NCI-H1417 (cell line): ENCODE results near the gene YTHDF1.
A peak's percentile ranks its signal among the peaks of the same experiment; 100 is the strongest.

Source experiments
- DNase-seq, 3 experiments: peaks; one replicate each; lab custom pipeline; 2025; lab: John Stamatoyannopoulos, UW

The YTHDF1 gene

GRCh38 chr20:63248835-63249591 lies 33.1 kb upstream of the YTHDF1 start:
- DNase-seq = no peak

- no peak for DNase-seq
These were observed 31.8 kb upstream of the YTHDF1 start for GRCh38 chr20:63247671-63248228.

GRCh38 chr20:63246490-63247288 lies 30.8 kb upstream of the YTHDF1 start:
- DNase-seq = peak; percentile 38 to 62 (median 47)

- DNase-seq = no peak
These were observed 28.5 kb upstream of the YTHDF1 start for GRCh38 chr20:63244468-63244867.

- no peak for DNase-seq
These were observed 27.8 kb upstream of the YTHDF1 start for GRCh38 chr20:63243604-63244247.

- no peak for DNase-seq
These were observed 26.8 kb upstream of the YTHDF1 start for GRCh38 chr20:63242736-63243135.

GRCh38 chr20:63241272-63241671 lies 25.3 kb upstream of the YTHDF1 start:
- peak in 1 of 3 experiments; percentile 22 for DNase-seq

GRCh38 chr20:63240004-63240403 lies 24.1 kb upstream of the YTHDF1 start:
- DNase-seq = no peak

- no peak for DNase-seq
These were observed 23.5 kb upstream of the YTHDF1 start for GRCh38 chr20:63239431-63239830.

- no peak for DNase-seq
These were observed 22.7 kb upstream of the YTHDF1 start for GRCh38 chr20:63238514-63239125.

- no peak for DNase-seq
These were observed 22.1 kb upstream of the YTHDF1 start for GRCh38 chr20:63238031-63238430.

GRCh38 chr20:63236116-63236837 lies 20.3 kb upstream of the YTHDF1 start:
- no peak for DNase-seq

- DNase-seq = no peak
These were observed 19.6 kb upstream of the YTHDF1 start, which contains the start of gene BIRC7 for GRCh38 chr20:63235399-63235983. Gene BIRC7 (plus strand): TSS chr20:63235905. CDS start chr20:63236097, 192 bp downstream.

GRCh38 chr20:63234693-63235398 lies 18.9 kb upstream of the YTHDF1 start:
- peak; percentile 30 to 64 (median 41) for DNase-seq

GRCh38 chr20:63233924-63234323 lies 18.0 kb upstream of the YTHDF1 start:
- DNase-seq = no peak

GRCh38 chr20:63233061-63233344 lies 17.1 kb upstream of the YTHDF1 start:
- DNase-seq = no peak

- no peak for DNase-seq
These were observed 16.5 kb upstream of the YTHDF1 start for GRCh38 chr20:63232235-63233060.

- DNase-seq = peak in 2 of 3 experiments; percentile 26 to 53
These were observed 14.9 kb upstream of the YTHDF1 start for GRCh38 chr20:63230800-63231268.

GRCh38 chr20:63228806-63229205 lies 12.9 kb upstream of the YTHDF1 start:
- no peak for DNase-seq
